Measurements from ENCODE around the gene RPL5. TPM values are rescaled to one million over a fixed set of nuclear protein-coding genes. Genes with fewer than 3 reads are reported as not detected.

The RPL5 gene
- total and polyA plus RNA-seq, 2 donors (not counting 1 experiment from before 2014, with no cell fraction given) = 1,104 to 1,477 TPM

DNA sequence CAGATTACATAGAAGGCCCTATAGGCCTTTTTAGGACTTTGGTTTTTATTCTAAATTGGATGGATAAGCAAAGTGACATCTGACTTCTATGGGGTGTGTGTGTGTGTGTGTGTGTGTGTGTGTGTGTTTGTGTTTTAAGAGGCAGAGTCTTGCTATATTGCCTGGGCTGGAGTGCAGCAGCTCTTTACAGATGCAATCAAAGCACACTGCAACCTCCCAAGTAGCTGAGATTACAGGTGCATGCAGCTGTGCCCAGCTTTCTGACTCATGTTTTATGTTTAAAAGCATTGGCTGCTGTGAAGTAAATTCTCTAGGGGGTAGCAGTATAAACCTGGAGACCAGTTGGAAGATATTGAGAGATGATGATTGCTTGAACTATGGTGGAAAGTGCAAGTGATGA lies 34.5 kb upstream of the RPL5 start:
- no peak for TF ChIP-seq EZH2 (IDR thresholded peaks at IDR 0.05; ENCODE audit: borderline replicate concordance, insufficient read depth, low read depth, low read length, poor library complexity, severe bottlenecking)
- TF ChIP-seq, protein P1, sequence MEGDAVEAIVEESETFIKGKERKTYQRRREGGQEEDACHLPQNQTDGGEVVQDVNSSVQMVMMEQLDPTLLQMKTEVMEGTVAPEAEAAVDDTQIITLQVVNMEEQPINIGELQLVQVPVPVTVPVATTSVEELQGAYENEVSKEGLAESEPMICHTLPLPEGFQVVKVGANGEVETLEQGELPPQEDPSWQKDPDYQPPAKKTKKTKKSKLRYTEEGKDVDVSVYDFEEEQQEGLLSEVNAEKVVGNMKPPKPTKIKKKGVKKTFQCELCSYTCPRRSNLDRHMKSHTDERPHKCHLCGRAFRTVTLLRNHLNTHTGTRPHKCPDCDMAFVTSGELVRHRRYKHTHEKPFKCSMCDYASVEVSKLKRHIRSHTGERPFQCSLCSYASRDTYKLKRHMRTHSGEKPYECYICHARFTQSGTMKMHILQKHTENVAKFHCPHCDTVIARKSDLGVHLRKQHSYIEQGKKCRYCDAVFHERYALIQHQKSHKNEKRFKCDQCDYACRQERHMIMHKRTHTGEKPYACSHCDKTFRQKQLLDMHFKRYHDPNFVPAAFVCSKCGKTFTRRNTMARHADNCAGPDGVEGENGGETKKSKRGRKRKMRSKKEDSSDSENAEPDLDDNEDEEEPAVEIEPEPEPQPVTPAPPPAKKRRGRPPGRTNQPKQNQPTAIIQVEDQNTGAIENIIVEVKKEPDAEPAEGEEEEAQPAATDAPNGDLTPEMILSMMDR (IDR thresholded peaks at IDR 0.05) = no peak
- Histone ChIP-seq H3K4me1 (ENCODE audit: control insufficient read depth in 2 of 2, insufficient read depth in 2 of 2, low read length in 2 of 2) (no peaks in the 10 kb centered on the region), H3K9ac (ENCODE audit: low read length) (no peak overlapping the region), H3K9me3 (ENCODE audit: control extremely low read depth in 1 of 3, control insufficient read depth in 2 of 3, insufficient read depth in 1 of 3, low read length in 2 of 3) (no peaks in the 10 kb centered on the region), H3K4me3 (ENCODE audit: control extremely low read depth in 1 of 5, extremely low read depth in 1 of 5, insufficient read depth in 1 of 5, low read depth in 2 of 5, low read length in 4 of 5) (no peak overlapping the region), H3K36me3 (replicated peaks in 1 of 2; ENCODE audit: control extremely low read depth in 1 of 2, control insufficient read depth in 1 of 2, extremely low read depth in 1 of 2, insufficient read depth in 2 of 2, low read length in 1 of 2) (no peaks in the 10 kb centered on the region), H3K79me2 (ENCODE audit: control insufficient read depth, insufficient read depth, low read length) (no peaks in the 10 kb centered on the region), H2AFZ (ENCODE audit: insufficient read depth, low read depth, low read length, poor library complexity, severe bottlenecking) (no peak overlapping the region), H3K4me2 (replicated peaks; ENCODE audit: low read depth, low read length, poor library complexity, severe bottlenecking) (no peak overlapping the region), H3K27ac (ENCODE audit: low read length in 2 of 2) (no peak overlapping the region), H3K27me3 (replicated peaks in 1 of 4; ENCODE audit: control extremely low read depth in 1 of 4, control insufficient read depth in 3 of 4, insufficient read depth in 4 of 4, low read length in 3 of 4) (peaks cover 0 to under 1% (median 0%) of the 10 kb centered on the region in 4 experiments), H4K20me1 (ENCODE audit: control insufficient read depth, insufficient read depth, low read length, poor library complexity, severe bottlenecking) (no peaks in the 10 kb centered on the region)
- Mint-ChIP-seq H3K4me1 (peaks cover 7% of the 10 kb centered on the region), H3K9me3 (ENCODE audit: insufficient read depth) (no peaks in the 10 kb centered on the region), H3K27ac (no peak overlapping the region), H3K4me3 (no peak overlapping the region), H3K27me3 (no peaks in the 10 kb centered on the region)
- CTCF ChIA-PET = interaction anchor here (1.5 kb wide), 1 partner anchor 21 kb away, joined by 6 read pairs; no protein-coding TSS in a partner anchor
- no peak for ATAC-seq (ENCODE audit: low read depth)
- intact Hi-C loops (cut with micrococcal nuclease) = no loop called here
- no peak for DNase-seq
- POLR2A ChIA-PET = no interaction called here

DNA sequence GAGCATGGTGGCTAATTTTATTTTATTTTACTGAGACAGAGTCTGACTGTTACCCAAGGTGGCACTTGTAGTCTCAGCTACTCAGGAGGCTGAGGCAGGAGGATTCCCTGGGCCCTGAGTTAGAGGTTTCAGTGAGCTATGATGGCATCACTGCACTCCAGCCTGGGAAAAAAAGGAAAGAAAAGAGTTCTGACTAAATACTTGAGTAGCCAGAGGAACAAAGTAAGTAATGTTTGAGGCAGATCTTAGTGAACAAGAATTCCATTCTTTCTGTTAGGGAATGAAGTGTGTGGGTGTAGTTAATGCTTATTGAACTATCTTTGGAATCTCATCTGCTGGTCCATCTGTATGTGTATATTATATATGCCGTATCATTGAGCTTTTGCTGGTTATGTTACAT lies 33.9 kb upstream of the RPL5 start:
- H3K79me2 ChIP-seq (ENCODE audit: control insufficient read depth, insufficient read depth, low read length) = no peaks in the 10 kb centered on the region
- no peak overlapping the region for H3K9ac ChIP-seq (ENCODE audit: low read length)
- peaks cover 7% of the 10 kb centered on the region for H3K4me1 Mint-ChIP-seq
- H3K27me3 Mint-ChIP-seq = no peaks in the 10 kb centered on the region
- ATAC-seq (ENCODE audit: low read depth) (no peak), DNase-seq (no peak)
- no peak overlapping the region for H3K4me2 ChIP-seq (replicated peaks; ENCODE audit: low read depth, low read length, poor library complexity, severe bottlenecking)
- TF ChIP-seq, protein P1 (IDR thresholded peaks at IDR 0.05) = no peak
- TF ChIP-seq EZH2 (IDR thresholded peaks at IDR 0.05; ENCODE audit: borderline replicate concordance, insufficient read depth, low read depth, low read length, poor library complexity, severe bottlenecking) = no peak
- H3K9me3 Mint-ChIP-seq (ENCODE audit: insufficient read depth) = no peaks in the 10 kb centered on the region
- no peaks in the 10 kb centered on the region for H3K4me1 ChIP-seq (ENCODE audit: control insufficient read depth in 2 of 2, insufficient read depth in 2 of 2, low read length in 2 of 2)
- no peak overlapping the region for H3K4me3 ChIP-seq (ENCODE audit: control extremely low read depth in 1 of 5, extremely low read depth in 1 of 5, insufficient read depth in 1 of 5, low read depth in 2 of 5, low read length in 4 of 5)
- H3K4me3 Mint-ChIP-seq = no peak overlapping the region
- no peak overlapping the region for H2AFZ ChIP-seq (ENCODE audit: insufficient read depth, low read depth, low read length, poor library complexity, severe bottlenecking)
- intact Hi-C loops (cut with micrococcal nuclease) = no loop called here
- no peak overlapping the region for H3K27ac Mint-ChIP-seq
- no peaks in the 10 kb centered on the region for H3K27me3 ChIP-seq (replicated peaks in 1 of 4; ENCODE audit: control extremely low read depth in 1 of 4, control insufficient read depth in 3 of 4, insufficient read depth in 4 of 4, low read length in 3 of 4)
- no peaks in the 10 kb centered on the region for H3K36me3 ChIP-seq (replicated peaks in 1 of 2; ENCODE audit: control extremely low read depth in 1 of 2, control insufficient read depth in 1 of 2, extremely low read depth in 1 of 2, insufficient read depth in 2 of 2, low read length in 1 of 2)
- H3K9me3 ChIP-seq (ENCODE audit: control extremely low read depth in 1 of 3, control insufficient read depth in 2 of 3, insufficient read depth in 1 of 3, low read length in 2 of 3) = no peaks in the 10 kb centered on the region
- CTCF ChIA-PET = interaction anchor here (1.1 kb wide), 1 partner anchor 20 kb away, joined by 3 read pairs; no protein-coding TSS in a partner anchor
- no peaks in the 10 kb centered on the region for H4K20me1 ChIP-seq (ENCODE audit: control insufficient read depth, insufficient read depth, low read length, poor library complexity, severe bottlenecking)
- POLR2A ChIA-PET = no interaction called here
- no CpG with 5 or more reads among the region's 1 CpG for WGBS (ENCODE audit: insufficient coverage)
- H3K27ac ChIP-seq (ENCODE audit: low read length in 2 of 2) = no peak overlapping the region
